GM18861 (cell line): ENCODE measurements around the gene RPS6KA2.
"Not testable (repeated sequence)": the region's sequence is repeated elsewhere in the genome, so short reads cannot be mapped to it uniquely, and the experiment has no call there.

Experiments
- ATAC-seq: cut with Tn5 transposase; IDR thresholded peaks from one replicate; pipeline ENCODE4 v1.9.1; 2021; ENCODE audit not compliant: unreplicated experiment

The RPS6KA2 gene

GRCh38 chr6:166386111-166386510 is 240.9 kb downstream of the RPS6KA2 start:
- ATAC-seq: no peak

DNA sequence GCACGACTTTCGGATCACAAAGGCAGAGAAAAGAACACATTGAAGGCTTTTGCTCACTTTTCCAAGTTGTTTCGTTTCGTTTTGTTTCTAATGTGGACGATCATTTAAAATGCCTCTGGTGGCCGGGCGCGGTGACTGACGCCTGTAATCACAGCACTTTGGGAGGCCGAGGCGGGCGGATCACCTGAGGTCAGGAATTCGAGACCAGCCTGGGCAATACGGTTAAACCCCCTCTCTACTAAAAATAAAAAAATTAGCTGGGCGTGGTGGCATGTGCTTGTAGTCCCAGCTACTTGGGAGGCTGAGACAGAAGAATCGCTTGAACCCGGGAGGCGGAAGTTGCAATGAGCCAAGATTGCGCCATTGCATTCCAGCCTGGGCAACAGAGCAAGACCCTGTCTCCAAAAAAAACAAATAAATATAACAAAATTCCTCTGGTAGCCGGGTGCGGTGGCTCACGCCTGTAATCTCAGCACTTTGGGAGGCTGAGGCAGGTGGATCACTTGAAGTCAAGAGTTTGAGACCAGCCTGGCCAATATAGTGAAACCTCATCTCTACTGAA is 243.2 kb downstream of the RPS6KA2 start:
- ATAC-seq: not testable (repeated sequence)

DNA sequence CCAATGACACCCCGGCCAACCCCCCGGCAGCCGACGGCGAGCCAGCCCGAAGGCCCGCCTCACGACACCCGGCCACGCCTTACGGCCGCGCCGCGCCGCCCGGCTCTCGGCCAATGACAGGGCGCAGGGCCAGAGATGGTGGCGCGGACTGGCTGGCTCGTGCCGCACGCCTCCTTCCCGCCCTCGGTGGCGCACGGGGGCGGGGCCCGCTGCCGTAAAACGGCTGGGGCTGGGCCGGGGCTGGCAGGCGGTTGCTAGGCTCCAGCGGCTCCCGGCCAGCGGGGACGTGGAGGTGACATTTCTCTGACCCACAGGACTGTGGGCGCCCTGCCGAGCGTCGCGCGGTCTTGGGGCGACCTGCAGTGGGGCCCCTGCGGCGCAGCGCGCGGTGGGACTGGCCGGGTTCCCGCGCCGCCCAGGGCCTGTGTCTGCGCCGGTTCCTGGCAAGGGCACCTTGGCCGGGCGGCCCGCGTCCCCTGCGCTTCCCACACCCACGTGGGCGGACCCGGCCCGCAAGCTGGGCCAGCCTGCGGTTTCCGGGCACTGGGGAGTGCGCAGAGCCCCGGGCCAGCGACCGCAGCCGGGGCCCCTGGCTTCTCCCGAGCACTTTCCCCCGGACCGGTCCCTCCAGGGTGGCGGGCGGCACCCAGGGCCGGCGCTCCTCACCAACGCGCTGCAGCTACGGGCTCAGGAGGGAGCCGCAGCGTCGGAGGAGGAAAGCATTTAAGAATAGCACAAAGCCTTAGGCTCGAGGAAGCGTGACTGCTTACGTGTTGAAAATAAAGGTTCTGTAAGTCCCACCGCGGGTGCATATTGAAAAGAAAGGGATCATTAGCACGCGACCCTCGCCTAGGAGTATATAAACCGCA is 243.9 kb downstream of the RPS6KA2 start, which contains the start of gene MPC1:
TSS of gene MPC1 (minus strand) at position 8 of the 869 bp plus-strand sequence. CDS start 64 bp downstream, outside the sequence.
- peak; percentile 79 for ATAC-seq

DNA sequence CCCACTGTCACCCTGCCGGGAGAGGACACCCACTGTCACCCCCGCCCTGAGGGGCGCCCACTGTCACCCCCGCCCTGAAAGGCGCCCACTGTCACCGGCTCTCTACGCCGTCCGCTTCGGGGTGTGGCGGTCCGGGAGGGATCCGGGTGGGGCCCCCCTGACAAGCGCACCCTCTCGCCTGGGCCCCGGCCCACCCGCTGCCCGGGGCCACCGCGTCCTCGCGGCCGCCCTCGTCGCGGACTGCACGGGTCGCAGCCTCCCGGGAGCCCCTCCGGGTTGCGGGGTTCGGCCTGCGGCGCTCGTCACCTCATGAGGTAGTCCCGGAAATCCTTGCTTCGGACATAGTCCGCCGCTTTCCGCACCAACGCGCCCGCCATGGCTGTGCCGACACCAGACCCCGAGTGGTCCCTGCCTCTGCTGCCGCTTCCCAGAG is 244.5 kb downstream of the RPS6KA2 start:
- no peak for ATAC-seq

DNA sequence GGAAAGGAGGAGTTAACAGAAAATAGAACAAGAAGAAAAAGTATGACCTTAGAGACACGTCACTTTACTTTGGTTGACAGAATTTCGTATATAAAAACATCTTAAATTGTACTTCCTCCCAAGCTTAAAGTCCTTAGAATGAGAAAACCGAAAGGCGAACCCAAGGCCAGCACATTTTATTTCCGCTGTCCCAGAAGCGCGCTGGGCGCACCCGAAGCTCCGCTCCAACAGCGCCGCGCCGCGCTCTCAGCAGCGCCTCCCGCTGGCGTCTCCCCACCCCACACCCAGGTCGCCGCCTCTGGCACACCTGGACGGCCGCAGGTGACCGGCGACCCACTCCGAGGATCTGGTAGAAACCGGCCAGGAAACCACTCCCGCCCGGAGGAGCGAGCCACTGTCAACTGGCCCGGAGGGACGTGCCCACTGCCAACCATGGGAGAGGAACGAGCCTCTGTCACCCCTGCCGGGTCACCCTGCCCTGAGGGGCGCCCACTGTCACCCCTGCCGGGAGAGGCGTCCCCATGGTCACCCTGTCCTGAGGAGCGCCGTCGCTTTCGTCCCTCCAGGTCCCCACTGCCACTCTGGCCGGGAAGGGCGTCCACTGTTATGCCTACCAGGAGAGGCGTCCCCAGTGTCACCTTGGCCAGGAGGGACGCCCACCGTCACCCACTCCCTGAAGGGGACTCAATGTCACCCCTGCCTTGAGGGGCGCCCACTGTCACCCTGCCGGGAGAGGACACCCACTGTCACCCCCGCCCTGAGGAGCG is 245.1 kb downstream of the RPS6KA2 start:
- peak; percentile 41 for ATAC-seq

GRCh38 chr6:166381381-166381732 is 245.7 kb downstream of the RPS6KA2 start:
- ATAC-seq: no peak

GRCh38 chr6:166379800-166380199 is 247.3 kb downstream of the RPS6KA2 start:
- ATAC-seq: no peak

GRCh38 chr6:166379103-166379586 is 247.9 kb downstream of the RPS6KA2 start:
- ATAC-seq: no peak

DNA sequence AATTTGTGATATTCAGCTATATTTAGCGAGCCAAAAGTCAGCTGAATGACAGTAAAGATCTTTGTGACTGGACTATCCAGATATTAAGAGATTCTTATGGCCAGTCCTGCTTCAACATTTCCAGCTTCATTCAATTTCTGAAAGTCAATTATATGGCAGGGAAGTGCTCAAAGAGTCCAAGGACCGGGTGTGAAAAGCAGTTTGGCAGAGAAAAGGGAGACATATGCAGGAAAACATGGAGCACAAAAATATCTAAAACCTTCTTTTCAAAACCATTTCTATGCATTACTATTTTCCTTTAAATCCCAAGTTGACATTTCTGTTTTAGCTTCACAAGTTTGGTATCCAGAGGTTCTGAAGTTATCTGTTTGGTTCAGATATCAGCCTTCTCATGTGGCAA is 249.3 kb downstream of the RPS6KA2 start:
- ATAC-seq: no peak

DNA sequence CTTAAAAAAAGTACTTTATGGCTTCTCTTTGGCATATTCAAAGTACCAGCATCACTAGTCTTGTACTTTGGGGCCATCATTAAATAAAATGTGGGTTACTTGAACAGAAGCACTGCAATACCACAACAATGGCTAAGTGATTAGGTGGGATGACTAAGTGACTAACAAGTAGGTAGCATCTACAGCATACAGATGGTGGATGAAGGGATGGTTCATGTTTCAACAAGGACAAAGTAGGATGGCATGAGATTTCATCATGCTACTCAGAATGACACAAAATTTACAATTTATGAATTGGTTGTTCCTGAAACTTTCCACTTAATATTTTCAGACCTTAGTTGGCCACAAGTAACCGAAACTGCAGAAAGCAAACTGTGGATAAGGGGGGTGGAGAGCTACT is 252.0 kb downstream of the RPS6KA2 start:
- ATAC-seq: no peak

DNA sequence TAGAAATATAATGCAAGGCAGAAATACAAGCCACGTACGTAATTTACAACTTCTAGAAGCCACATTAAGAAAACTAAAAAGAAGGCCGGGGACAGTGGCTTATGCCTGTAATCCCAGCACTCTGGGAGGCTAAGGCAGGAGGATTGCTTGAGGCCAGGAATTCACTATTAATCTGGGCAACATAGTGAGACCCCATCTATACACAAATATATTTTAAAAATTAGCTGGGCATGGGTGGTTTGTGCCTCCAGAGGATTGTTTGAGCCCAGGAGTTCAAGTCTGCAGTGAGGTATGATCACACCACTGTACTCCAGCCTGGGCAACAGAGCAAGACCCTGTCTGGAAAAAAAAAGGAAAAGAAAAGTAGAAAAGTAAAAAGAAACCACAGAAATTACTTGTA is 256.6 kb downstream of the RPS6KA2 start:
- no peak for ATAC-seq

DNA sequence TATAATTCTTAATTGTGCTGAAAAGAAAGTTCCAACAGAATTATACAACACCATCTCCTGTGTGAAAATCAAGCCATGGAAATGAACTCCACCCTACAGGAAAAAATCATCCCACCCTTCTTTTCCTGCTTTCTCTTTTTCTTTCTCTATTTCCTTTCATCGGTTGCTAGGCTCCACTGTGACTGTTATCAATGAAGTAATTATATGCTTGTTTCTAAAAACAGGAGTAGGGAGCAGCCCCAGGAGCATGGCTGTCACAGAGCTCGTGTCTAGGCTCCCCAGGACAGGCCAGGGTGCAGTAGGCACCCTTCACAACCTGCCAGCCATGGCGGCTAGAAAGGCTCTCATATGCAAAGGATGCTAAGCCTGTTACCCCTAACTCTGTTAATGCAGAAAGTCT is 257.3 kb downstream of the RPS6KA2 start:
- ATAC-seq: no peak

- no peak for ATAC-seq
Observed at GRCh38 chr6:166366921-166367320, 260.1 kb downstream of the RPS6KA2 start.

- peak; percentile 90 for ATAC-seq
Observed at GRCh38 chr6:166365806-166366205, 261.2 kb downstream of the RPS6KA2 start.

GRCh38 chr6:166365221-166365620 is 261.8 kb downstream of the RPS6KA2 start:
- ATAC-seq: no peak

DNA sequence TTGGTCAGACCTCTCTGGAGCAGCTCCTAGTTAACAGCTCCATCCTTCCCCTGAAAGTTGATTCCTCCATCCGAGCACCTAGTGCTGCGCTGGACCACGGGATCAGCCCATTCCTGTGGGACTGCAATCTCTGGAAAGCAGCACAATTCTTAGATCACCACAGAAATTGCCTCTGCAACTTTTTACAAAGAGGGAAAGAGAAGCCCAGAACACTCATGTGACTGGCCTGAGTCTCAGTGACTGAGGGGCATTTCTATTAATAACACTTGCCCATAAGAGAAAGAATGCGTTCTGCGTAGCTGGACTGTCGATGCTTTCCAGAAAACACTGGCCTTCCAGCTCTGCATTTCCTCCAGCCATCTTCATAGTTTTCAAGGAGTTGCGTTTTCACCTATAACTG is 262.6 kb downstream of the RPS6KA2 start:
- ATAC-seq: no peak

DNA sequence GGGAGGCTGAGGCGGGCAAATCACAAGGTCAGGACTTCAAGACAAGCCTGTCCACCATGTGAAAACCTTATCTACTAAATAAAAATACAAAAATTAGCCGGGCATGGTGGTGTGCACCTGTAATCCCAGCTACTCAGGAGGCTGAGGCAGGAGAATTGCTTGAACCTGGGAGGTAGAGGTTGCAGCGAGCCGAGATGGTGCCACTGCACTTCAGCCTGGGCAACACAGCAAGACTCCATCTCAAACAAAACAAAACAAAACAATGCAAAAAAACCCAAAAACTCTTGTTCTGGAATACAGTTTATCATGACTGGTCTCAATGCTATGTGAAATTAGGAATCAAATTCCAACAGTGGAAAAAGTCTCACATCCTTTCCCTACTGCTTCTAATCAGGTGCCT is 264.6 kb downstream of the RPS6KA2 start:
- not testable (repeated sequence) for ATAC-seq

- ATAC-seq: no peak
Observed at GRCh38 chr6:166361077-166361429, 266.0 kb downstream of the RPS6KA2 start.

DNA sequence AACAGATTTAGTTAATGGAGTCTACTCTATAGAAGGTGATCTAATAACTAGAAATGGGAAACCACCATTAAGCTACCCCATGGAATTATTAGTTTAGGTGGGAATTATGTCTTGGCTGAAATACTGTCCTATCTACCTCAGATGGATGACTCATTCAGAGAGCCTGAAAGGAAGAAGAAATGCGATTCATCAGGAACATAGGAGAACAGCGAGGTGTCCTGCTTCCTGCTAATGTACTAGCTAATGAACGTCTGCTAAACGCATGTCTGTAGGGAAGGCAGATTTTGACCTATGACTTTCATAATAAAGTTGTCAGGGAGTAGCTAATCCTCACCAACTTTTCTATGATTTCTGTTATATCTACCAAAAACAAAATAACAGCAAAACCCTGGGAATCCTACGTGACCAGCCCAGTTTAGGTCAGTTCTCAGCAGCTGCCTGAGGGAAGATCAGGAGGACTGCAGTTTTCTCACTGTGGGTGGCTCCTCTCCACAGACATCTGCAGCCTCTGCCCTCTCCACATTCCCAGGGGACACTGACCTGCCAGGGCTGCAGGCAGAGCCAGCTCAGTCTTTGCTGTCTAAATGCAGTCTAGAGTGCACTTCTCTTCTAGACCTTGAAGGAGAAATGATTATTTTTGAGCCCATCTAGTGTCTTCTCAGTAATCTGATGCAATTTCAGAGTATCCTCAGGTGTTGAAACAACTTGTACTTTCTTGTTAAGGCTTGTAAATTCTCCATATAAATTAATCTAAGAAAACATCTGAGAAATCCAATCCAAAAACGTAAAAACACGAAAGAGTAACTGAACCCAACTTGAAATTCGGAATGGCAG is 266.6 kb downstream of the RPS6KA2 start:
- ATAC-seq: no peak
